Ecto neural progenitor cell (in vitro differentiated cells): ENCODE measurements around the gene CA7.
A peak's percentile ranks its signal among the peaks of the same experiment; 100 is the strongest.
"Not testable (repeated sequence)": the region's sequence is repeated elsewhere in the genome, so short reads cannot be mapped to it uniquely, and the experiment has no call there.

Source experiments
- DNase-seq: peaks from one replicate; pipeline ENCODE4 v3.0.0-alpha.2; 2018; ENCODE audit warnings: low spot score

The CA7 gene

DNA sequence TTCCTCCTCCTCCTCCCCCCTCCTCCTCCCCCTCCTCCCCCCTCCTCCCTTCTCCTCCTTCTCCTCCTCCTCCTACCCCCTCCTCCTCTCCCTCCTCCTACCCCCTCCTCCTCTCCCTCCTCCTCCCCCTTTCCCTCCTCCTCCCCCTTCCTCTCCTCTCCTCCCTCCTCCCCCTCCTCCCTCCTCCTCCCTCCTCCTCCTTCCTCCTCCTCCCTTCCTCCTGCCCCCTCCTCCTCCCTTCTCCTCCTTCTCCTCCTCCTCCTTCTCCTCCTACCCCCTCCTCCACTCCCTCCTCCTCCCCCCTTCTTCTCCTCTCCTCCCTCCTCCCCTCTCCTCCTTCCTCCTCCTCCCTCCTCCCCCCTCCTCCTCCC, 29.5 kb downstream of the CA7 start:
- DNase-seq: no peak

DNA sequence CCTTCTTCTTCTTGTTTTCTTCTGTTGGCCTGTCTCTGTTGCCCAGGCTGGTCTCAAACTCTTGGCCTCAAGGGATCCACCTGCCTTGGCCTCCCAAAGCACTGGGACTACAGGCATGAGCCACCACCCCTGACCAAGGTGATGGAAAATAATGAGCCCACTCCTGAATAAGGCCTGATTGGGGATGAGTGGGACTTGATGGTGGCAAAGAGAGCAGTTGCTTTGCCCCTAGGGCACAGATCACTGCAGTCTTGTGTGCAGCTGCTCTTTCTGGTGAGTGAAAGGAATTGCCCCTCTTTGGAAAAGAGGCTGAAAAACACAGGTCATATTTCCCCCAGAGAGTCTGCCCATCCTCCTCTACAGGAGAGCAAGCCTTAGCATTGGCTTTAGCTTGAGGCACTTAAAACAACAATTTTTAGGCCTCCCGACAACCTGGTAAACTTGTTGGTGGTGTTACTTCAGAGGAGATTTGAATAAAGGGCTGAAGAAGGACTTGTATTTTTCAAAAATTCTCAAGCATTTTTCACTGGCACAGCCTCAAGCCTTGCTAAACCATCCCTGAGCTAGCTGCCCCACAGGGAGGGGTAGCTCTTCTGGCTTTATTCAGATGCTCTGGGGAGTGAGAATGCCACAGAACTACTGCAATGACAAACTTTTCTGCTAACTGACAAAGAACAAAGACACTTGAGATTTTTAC, 30.0 kb downstream of the CA7 start:
- DNase-seq: no peak

DNA sequence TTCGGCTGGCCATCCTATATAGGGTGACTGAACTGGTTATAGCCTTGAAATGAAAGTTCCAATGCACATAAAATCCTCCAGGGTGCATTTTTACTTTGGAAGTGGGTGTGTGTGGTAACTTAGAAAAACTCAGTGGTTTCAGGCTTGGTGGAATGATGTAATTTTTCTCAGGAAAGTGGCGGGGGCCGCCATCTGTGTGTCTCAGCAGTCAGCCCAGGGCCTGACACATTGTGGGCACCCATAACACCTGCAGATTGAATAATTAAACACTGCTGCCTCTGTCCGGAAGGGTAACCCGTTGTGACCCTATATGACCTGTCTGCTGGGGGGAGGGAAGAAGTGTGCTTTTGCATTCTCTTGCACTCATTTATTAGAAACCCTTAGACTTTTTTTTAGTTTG, 33.9 kb downstream of the CA7 start:
- no peak for DNase-seq

DNA sequence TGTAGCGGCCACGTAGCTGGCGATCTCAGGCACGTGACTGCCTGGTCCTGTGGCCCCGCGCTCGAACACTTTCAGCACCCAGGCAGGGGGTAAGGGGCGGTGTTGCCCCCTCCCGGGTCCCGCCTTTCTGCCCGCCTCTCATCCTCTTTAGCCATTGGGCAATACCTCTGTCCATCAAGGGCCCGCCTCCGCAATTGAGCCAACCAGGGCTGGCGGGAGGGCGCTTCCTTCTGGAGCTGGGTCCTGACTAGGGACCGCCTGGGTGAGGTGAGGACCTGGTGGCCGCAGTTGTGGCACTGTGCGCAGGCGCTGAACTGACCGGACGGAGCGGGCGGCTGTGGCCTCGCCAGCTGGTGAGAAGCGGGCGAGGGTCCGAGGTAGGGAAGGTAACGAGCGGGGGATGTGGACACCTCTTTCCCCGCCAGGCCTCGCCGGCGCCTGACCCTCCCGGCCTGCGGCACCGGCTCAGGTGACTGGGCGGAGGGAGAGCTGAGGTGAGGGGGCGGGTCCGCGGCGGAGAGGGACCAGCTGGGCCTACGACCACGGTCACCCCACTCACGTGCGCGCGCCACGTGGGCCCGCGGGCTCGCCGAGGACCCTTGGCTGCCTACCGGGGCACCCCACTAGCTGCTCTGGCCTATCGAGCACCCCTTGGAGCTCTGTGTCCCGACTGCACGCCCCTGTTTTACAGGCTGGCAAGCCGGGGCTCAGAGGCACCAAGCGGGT, 36.2 kb downstream of the CA7 start, which contains the start of gene PDP2:
TSS of gene PDP2 (plus strand) at position 228 of the 726 bp plus-strand sequence. CDS start 3,770 bp downstream, outside the sequence.
- peak; percentile 96 for DNase-seq

DNA sequence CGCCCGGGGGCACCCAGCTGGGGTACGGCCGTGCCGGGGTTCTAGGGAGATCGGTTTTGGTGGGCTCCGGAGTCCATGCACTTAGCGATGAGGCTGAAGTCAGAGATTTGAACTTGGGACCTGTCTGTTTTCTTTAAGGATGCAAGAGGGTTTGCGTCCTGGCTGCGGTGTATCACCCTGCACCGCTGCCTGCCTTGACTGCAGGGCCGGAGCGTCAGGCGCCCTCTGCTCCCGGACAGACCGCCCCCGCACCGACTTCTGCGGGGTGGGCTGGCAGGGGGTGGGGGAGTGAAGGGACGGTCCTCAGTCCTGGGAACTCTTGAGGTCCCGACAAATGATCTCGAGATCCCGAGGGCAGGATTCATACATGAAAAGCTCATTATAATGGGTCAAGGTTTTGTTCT, 36.8 kb downstream of the CA7 start:
- DNase-seq: no peak

DNA sequence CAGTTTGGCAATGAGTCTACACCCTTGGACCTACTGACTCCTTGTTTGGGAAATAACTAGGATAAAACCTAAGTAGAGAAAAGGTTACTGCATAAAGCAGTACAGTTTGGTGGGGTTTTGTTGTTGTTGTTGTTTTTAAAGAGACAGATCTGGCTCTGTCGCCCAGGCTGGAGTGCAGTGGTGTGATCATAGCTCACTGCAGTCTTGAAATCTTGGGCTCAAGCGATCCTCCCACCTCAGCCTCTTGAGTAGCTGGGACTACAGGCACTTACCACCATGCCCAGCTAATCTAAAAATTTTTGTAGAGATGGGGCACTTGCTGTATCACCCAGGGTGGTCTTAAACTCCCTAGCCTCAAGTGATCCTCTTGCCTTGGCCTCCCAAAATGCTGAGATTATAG, 37.3 kb downstream of the CA7 start:
- DNase-seq: no peak

DNA sequence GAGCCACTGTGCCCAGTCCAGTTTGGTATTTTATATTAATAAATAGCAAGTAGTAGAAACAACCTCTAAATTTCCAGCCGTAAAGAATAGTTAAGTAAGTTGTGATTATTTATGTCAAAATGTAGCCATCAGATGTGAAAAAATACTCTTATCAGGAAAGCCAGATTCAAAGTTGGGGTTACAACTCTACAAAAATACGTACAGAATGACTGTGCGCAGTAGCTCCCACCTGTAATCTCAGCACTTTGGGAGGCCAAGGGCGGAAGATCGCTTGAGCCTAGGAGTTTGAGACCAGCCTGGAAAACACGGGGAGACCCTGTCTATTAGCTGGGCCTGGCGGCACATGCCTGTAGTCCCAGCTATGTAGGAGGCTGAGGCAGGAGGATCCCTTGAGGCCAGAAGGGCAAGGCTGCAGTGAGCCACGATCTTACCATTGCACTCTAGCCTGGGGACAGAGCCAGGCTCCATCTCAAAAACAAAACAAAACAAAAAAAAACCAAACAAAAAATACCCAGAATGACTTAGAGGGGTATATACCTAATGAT, 37.8 kb downstream of the CA7 start:
- DNase-seq: no peak

DNA sequence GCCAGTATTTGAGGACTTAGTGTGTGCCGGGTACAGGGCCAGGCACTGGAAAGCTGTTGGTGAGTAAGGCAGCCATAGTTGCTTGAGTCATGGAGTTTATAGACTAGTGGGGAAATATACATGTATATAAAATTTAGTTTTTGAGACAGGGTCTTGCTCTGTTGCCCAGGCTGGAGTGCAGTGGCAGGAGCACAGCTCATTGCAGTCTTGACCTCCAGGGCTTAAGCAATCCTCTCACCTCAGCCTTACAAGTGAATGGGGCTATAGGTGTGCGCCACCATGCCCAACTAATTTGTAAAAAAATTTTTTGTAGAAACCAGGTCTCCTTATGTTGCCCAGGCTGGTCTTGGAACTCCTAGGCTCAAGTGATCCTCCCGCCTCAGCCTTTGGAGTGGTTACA, 38.5 kb downstream of the CA7 start:
- DNase-seq: no peak

DNA sequence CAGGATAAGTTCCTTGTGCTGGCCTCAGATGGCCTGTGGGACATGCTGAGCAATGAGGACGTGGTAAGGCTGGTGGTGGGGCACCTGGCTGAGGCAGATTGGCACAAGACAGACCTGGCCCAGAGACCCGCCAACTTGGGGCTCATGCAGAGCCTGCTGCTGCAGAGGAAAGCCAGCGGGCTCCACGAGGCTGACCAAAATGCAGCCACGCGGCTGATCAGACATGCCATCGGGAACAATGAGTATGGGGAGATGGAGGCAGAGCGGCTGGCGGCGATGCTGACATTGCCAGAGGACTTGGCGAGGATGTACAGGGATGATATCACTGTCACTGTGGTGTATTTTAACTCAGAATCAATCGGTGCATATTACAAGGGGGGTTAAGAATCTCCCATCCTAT, 41.3 kb downstream of the CA7 start:
- no peak for DNase-seq

DNA sequence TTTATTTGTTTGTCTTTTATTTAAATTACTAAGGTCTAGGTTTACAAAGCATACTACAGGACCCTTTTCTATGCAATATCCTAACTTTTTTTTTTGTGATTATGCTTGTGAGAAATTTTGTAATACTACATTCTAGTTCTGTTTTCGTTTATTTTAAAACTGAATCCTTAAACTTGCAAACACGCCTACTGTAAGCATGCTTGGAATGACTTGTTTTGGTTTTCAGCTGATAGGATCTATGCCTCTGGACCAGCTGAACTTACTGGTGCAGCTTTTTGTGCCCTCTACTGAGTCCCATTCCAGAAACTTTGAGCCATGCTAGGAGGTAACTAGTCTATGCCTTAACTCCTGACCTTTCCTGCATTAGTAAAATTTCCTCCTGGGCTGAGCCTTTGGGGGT, 42.1 kb downstream of the CA7 start:
- no peak for DNase-seq

DNA sequence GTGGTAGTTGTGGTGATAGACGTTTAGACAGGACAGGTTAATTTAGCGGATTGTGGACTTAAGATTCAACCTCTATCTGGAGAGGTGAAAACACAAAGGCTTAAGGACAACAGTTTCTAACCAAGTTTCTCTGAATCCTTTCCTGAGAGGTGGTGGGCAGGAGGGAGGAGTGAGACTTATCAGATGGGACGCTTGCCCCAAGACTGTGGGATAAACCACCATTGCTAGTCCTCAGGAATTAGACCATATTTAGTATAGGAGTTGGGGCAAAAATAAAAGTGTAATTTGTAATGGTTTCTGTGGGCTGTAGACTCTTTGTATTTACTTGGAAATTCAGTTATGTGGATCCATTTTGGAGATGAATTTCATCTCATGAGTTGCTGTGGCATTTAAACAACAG, 42.7 kb downstream of the CA7 start:
- DNase-seq: no peak

DNA sequence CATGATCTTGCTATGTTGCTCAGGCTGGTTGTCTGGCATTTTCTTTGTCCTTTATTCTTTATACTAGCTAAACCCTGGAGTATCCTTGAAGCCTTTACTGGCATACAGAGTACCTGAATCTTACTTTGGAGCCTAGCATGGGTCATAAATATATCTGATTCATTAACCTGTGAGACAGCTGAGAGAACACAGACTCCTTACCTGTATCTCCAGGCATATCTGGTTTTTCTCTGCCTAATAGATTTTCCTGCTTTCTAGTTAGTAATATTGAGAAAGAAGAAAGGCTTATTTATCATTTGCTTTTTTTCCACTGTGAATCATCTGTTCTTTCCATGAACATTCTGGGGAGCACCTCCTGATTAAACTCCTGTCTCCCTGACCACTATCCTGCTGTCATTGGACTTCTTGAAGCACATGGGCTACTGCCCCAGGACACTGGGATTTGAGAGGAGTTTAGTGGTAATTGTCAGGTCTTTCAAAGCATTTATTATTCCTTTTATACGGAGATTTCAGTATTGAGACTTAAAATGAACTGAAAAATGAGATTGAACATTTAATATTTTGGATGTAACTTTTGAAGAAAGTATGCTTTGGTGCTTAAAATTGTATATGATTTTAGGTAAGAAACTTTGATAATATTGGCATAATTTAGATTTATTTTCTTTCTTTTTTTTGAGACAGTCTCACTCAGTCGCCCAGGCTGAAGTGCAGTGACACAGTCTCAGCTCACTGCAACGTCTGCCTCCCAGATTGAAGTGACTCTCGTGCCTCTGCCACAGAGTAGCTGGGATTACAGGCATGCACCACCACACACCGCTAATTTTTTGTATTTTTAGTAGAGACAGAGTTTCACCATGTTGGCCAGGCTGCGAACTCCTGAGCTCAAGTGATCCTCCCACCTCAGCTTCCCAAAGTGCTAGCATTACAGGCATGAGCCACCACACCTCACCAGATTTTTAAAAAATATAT, 44.7 kb downstream of the CA7 start:
- DNase-seq: no peak

DNA sequence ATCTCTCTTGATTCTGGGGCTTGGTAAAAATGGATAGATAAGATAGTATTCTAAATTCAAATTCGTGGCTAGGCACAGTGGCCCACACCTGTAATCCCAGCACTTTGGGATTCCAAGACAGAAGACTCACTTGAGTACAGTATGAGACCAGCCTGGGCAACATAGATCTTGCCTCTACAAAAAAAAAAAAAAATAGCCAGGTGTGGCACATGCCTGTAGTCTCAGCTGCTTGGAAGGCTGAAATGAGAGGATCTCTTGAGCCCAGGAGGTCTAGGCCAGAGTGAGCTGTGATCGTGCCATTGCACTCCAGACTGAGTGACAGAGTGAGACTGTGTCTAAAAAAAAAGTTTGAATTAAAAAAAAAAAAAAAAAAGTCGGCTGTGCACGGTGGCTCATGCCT, 45.4 kb downstream of the CA7 start:
- DNase-seq: no peak

DNA sequence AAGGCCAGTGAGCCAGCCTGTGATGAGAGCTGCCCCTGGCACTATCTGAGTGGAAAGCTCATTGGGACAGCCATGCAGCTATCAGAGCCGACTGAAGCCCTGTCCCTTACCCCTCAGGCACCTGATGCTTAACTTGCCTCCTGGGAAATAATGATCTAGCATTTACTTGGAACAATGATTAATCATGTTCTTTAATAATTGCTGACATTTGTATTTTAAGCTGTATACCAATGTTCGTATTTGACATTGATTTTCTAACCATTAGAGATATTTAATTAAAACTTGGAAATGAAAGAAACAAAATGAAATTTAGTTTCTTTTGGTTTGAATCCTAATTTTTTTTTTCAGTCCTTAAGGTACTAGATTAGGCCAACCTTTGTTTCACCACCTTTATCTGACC, 46.6 kb downstream of the CA7 start:
- DNase-seq: no peak

DNA sequence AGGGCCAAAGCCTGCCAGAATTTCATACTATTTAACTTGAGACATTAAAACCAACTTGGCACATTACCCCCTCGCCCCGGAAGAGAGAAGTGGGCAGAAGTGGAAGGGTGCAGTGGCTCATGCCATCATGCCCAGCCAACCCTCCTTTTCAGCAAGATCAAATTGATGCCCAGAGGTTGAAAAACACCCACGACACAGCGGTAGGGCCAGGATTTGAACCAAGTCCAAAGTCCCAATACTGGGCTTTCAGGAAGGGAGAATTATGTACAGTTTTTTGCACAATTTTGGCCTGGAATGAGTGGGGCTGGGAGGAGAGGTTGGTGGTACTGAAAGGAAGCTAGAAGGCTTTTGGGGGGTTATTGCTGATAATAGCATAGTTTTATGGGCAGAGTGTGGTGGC, 47.1 kb downstream of the CA7 start:
- no peak for DNase-seq

DNA sequence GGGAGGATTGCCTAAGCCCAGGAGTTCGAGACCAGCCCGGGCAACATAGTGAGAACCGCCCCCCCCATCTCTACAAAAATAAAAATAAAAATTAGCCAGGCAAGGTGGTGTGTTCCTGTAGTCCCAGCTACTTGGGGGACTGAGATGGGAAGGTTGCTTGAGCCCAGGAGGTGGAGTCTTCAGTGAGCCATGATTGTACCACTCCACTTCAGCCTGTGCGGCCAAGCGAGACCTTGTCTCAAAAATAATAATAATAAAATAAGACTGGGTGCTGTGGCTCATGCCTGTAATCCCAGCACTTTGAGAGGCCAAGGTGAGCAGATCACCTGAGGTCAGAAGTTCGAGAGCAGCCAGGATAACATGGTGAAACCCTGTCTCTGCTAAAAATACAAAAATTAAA, 47.6 kb downstream of the CA7 start:
- no peak for DNase-seq

DNA sequence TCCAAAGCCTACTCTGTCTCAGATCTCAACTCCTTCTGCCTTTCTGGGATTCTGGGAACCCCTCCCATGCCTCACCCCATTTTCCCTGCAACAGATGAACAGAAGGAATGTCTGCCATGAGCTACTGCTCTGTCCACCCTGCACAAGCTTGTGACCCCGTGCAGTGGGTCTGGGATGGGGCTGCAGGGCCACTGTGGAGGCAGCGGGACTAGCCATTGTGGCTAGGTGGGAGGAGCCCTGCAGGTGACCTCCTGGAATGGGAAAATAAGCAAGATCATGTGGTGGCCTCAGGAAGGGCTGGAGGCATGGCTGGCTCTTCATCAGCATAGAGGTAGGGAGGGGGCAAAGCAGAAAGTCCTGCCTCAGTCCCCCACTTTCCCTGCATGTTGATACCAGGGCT, 49.8 kb downstream of the CA7 start:
- DNase-seq: no peak

DNA sequence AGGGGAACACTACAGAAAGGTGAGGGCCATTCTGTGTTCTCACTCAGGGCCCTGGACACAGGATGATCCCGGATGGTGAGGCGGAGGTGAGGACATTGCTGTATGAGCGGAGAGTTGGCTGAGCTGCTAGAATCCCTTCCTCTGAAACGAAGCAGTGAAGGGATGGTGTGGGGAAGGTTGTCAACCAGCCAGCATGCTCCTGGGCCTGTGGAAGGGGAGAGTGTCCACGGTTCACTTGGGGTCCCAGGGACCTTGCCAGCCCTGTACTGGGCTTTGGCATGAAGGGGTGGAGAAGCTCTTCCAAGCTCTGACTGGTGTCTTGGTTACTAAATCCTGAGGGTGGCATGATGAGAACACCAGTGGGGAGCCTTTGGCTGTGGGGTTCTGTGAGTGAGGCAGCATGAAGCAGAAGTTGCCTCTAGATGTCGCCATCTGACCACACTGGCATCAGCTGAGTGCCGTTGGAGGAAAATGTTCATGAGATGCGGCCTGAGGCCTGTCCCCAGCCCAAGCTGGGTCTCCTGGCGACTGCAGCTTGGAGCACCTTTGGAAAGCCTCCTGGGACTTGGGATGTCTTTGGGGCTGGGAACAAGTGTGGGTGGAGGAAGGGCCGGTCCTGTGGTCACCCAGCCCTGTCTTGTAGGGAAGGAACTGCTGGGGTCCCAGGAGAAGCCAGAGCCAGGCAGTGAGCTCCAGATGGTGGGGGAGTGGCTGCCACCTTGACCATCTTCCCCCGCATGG, 50.9 kb downstream of the CA7 start:
- peak; percentile 71 for DNase-seq

DNA sequence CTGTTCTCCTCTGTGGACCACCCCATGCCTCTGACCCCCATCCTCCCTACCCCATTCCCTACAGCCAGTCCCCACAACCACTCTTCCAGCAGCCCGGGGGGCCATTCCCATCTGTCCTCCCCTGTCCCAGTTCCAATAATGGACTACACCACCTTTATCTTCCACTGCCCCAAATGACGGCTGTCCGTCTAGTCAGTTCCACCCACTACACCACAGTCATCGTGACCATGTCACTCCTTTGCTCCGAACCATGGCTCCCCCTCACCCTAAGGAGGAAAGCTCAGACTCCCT, 51.4 kb downstream of the CA7 start:
- DNase-seq: no peak

DNA sequence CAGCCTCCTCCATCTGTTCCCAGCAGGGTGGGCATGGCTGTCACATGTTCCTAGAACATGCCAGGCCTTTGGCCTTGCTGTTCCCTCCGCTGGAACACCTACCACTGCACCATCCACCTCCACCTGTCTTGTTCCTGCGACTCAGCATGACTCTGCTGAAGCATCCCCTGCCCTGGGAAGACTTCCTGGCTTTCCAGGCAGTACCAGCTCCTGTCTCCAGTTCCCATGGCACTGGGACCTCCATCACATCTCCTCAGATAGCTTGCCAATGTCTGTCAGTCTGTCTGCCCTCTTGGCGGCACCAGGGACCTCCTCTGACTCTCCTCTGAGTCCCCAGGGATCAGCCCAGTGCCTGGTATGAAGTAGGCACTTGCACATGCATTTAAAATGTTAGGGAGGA, 51.8 kb downstream of the CA7 start:
- DNase-seq: no peak

DNA sequence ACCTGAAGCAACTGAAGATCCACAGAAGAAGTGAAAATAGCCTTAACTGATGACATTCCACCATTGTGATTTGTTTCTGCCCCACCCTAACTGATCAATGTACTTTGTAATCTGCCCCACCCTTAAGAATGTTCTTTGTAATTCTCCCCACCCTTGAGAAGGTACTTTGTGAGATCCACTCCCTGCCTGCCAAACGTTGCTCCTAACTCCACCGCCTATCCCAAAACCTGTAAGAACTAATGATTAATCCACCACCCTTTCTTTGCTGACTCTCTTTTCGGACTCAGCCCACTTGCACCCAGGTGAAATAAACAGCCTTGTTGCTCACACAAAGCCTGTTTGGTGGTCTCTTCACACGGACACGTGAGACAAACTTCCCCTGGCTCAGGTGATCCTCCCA, 52.5 kb downstream of the CA7 start:
- not testable (repeated sequence) for DNase-seq

DNA sequence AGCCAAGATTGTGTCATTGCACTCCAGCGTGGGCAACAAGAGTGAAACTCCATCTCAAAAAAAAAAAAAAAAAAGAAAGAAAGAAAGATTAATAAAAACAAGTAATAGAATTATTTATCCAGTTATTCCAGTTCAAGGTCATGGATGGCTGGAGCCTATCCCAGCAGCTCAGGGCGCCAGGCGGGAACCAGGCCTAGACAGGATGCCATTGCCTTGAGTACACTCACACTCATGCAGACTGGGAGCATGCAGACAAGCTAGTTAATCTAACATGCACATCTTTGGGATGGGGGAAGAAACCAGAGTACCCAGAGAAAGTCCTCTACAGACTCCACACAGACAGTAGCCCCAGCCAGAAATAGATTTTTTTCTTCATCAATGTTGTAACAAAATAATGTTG, 54.0 kb downstream of the CA7 start:
- no peak for DNase-seq
